Measurements from ENCODE around the gene OPTC.

The OPTC gene

DNA sequence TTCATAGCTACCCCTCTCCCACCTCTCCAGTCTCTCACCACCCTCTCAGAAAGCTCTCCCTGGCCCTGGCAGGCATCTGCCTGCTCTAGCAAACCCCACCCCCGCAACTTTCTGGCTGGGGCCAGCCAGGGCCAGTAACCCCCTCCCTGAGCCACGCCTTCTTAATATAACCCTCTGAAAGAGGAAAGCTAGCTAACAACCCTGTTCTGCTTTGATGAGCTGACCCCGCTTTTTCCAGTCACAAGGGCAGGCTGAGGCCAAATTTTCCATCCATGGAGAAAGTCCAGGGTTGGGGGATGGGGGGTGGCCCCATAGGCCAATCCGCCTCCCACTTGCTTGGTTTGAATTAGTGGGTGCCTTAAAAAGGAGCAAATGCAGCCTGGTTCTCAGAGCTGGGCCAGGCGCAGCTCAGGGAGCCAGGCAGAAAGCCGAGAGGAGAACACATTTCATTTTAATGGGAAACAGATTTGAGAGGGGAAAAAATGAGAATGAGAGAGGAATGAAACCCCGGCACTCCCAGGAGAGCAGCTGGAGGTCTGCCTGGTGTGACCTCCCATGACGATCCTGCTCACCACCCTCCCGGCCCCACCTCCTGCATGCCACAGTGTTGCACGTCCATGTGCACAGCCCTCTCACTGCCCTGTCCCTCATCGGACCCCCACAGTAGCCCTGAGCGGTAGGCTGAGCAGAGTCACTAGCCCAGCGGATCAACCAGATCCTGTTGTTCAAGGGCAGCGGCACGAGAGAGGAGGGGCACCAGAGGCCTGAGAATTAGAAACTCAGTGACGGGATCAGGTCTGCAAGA is 62.3 kb downstream of the OPTC start:
- no peak for DNase-seq (ENCODE audit: low read depth in 4 of 4, low spot score in 1 of 4)

GRCh38 chr1:203557390-203557789 is 63.4 kb downstream of the OPTC start:
- DNase-seq (ENCODE audit: low read depth in 4 of 4, low spot score in 1 of 4) = no peak

DNA sequence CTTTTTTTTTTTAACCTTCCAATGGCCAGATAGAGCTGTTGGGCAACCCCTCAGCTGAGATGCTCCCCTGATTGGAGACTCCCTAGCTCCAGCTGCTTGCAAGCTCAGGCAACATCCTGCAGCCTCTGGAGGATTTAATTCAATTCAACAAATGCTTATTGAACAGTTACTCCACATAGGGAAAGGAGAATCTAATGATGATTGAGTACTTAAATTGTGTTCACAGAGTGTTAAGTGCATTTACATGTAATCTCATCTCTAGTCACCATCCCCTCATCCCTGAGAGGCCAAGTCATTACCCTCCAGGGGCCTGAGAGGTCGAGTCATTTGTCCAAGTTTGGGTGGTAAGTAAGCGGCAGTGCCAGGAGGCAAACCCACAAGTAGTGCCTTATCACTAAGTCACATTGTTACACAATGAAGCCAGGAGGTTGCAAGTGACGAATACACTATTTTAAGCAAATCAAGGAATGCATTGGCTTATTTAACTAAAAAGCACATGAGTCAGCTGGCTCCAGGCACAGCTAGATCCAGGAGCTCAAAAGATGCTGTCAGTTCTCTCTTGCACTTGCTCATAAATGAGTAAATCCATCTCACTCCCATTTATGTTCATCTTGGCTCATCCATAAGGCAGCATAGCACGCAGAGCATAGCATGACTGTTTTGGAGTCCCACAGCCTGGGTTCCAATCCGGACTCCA is 64.3 kb downstream of the OPTC start:
- no peak for DNase-seq (ENCODE audit: low read depth in 4 of 4, low spot score in 1 of 4)
